Mesenchymal stem cell (in vitro differentiated cells and primary cell): ENCODE results near the gene DAND5.
A peak's percentile ranks its signal among the peaks of the same experiment; 100 is the strongest.
"Not testable (repeated sequence)": the region's sequence is repeated elsewhere in the genome, so short reads cannot be mapped to it uniquely, and the experiment has no call there.

Source experiments
- DNase-seq: peaks from one replicate; pipeline ENCODE4 v3.0.0-alpha.2; 2013
- H2AFZ ChIP-seq: one replicate; pipeline ENCODE4 v1.6.1; 2013; ENCODE audit warnings: low read depth, mild to moderate bottlenecking, control low read depth, inconsistent platforms, low read length, moderate library complexity
- H2AK5ac ChIP-seq: 2 replicates; pipeline ENCODE4 v1.6.1; 2013; ENCODE audit warnings: low read length, moderate library complexity, mild to moderate bottlenecking, inconsistent platforms; ENCODE audit not compliant: severe bottlenecking
- H2BK120ac ChIP-seq: one replicate; pipeline ENCODE4 v1.6.1; 2013; ENCODE audit warnings: low read depth, mild to moderate bottlenecking, inconsistent platforms, low read length, moderate library complexity
- H2BK12ac ChIP-seq, 2 experiments: one replicate each; pipeline ENCODE4 v1.6.1; 2013; ENCODE audit warnings: inconsistent platforms in 2 of 2, low read length in 2 of 2, mild to moderate bottlenecking in 2 of 2, moderate library complexity in 2 of 2, control low read depth in 1 of 2
- H2BK15ac ChIP-seq: one replicate; pipeline ENCODE4 v1.6.1; 2013; ENCODE audit warnings: mild to moderate bottlenecking, low read depth, inconsistent platforms; ENCODE audit not compliant: poor library complexity, severe bottlenecking
- H2BK5ac ChIP-seq: 2 replicates; pipeline ENCODE4 v1.6.1; 2013; ENCODE audit warnings: low read depth, mild to moderate bottlenecking, low read length, control low read depth, inconsistent platforms; ENCODE audit not compliant: poor library complexity, severe bottlenecking
- H3K14ac ChIP-seq, 2 experiments: one replicate each; pipeline ENCODE4 v1.6.1; 2013; ENCODE audit warnings: inconsistent platforms in 2 of 2, low read length in 2 of 2, control low read depth in 1 of 2, mild to moderate bottlenecking in 1 of 2, moderate library complexity in 1 of 2
- H3K18ac ChIP-seq, 2 experiments: one replicate each; pipeline ENCODE4 v1.6.1; 2013; ENCODE audit warnings: inconsistent platforms in 2 of 2, low read length in 2 of 2, control low read depth in 1 of 2, low read depth in 1 of 2, mild to moderate bottlenecking in 1 of 2
- H3K23ac ChIP-seq, 2 experiments: one replicate each; pipeline ENCODE4 v1.6.1; 2013; ENCODE audit warnings: inconsistent platforms in 2 of 2, low read length in 2 of 2, mild to moderate bottlenecking in 2 of 2, moderate library complexity in 2 of 2, control low read depth in 1 of 2
- H3K27ac ChIP-seq: 2 replicates; pipeline ENCODE4 v1.5.1; 2013; ENCODE audit warnings: mild to moderate bottlenecking, moderate library complexity, low read length, control low read depth, inconsistent platforms; ENCODE audit not compliant: poor library complexity, severe bottlenecking
- H3K27me3 ChIP-seq, 2 experiments: 2 replicates each; pipeline versions ENCODE4 v1.6.1 to v1.7.0; 2013; ENCODE audit warnings: low read length in 2 of 2, mild to moderate bottlenecking in 2 of 2, moderate library complexity in 2 of 2, control low read depth in 1 of 2, inconsistent platforms in 1 of 2; ENCODE audit not compliant: control insufficient read depth in 1 of 2, insufficient read depth in 1 of 2
- H3K36me3 ChIP-seq, 2 experiments: 2 replicates each; pipeline versions ENCODE4 v1.6.1 to v1.7.0; 2013; ENCODE audit warnings: low read length in 2 of 2, control low read depth in 1 of 2, inconsistent platforms in 1 of 2, low read depth in 1 of 2, mild to moderate bottlenecking in 1 of 2; ENCODE audit not compliant: insufficient read depth in 2 of 2, control insufficient read depth in 1 of 2
- H3K4ac ChIP-seq, 2 experiments: one replicate each; pipeline ENCODE4 v1.6.1; 2013; ENCODE audit warnings: inconsistent platforms in 2 of 2, low read length in 2 of 2, mild to moderate bottlenecking in 2 of 2, moderate library complexity in 2 of 2, control low read depth in 1 of 2, low read depth in 1 of 2
- H3K4me1 ChIP-seq: 2 replicates; pipeline ENCODE4 v1.6.1; 2013; ENCODE audit warnings: low read depth, low read length, control low read depth; ENCODE audit not compliant: control insufficient read depth, insufficient read depth
- H3K4me2 ChIP-seq: 2 replicates; pipeline ENCODE4 v1.6.1; 2013; ENCODE audit warnings: low read length, mild to moderate bottlenecking, inconsistent platforms; ENCODE audit not compliant: poor library complexity, severe bottlenecking
- H3K4me3 ChIP-seq, 2 experiments: 2 replicates each; pipeline versions ENCODE4 v1.5.1 to v1.7.0; 2013; ENCODE audit warnings: low read length in 2 of 2, mild to moderate bottlenecking in 2 of 2, control low read depth in 1 of 2, low read depth in 1 of 2; ENCODE audit not compliant: insufficient read depth in 1 of 2
- H3K79me1 ChIP-seq: replicated peaks from 2 replicates; pipeline ENCODE4 v1.6.1; 2013; ENCODE audit warnings: mild to moderate bottlenecking, control low read depth, low read length, inconsistent platforms; ENCODE audit not compliant: poor library complexity, severe bottlenecking
- H3K9ac ChIP-seq: 2 replicates; pipeline ENCODE4 v1.7.0; 2013; ENCODE audit warnings: mild to moderate bottlenecking, low read length, moderate library complexity
- H3K9me3 ChIP-seq: 2 replicates; pipeline ENCODE4 v1.7.0; 2013; ENCODE audit warnings: mild to moderate bottlenecking, low read length; ENCODE audit not compliant: control insufficient read depth
- H4K8ac ChIP-seq: one replicate; pipeline ENCODE4 v1.6.1; 2013; ENCODE audit warnings: inconsistent platforms, mild to moderate bottlenecking, low read length, moderate library complexity
- H4K91ac ChIP-seq: one replicate; pipeline ENCODE4 v1.6.1; 2013; ENCODE audit warnings: mild to moderate bottlenecking, low read length, inconsistent platforms
- WGBS: methylation state at CpG from one replicate; pipeline ENCODE4 v1.1.7; 2013; ENCODE audit warnings: mixed read lengths; 5-methylcytosine and 5-hydroxymethylcytosine counted together

Gene DAND5

GRCh38 chr19:12955575-12955974 is 13.8 kb upstream of the DAND5 start:
- WGBS, result 94% methylated on average over 6 of the region's 9 CpGs
- H3K9me3 ChIP-seq, H2AFZ ChIP-seq, H3K18ac ChIP-seq, H2BK15ac ChIP-seq, H3K27me3 ChIP-seq, H3K27ac ChIP-seq, DNase-seq, H4K8ac ChIP-seq, H2BK5ac ChIP-seq, H3K14ac ChIP-seq, H2AK5ac ChIP-seq, H4K91ac ChIP-seq, H3K23ac ChIP-seq, H3K4ac ChIP-seq, H3K79me1 ChIP-seq, H2BK12ac ChIP-seq, H2BK120ac ChIP-seq: not testable (repeated sequence)
- Histone ChIP-seq H3K4me3 (peak overlapping the region in 1 of 2 experiments; percentile 93), H3K4me1 (peaks cover 15% of the 10 kb centered on the region), H3K36me3 (peaks cover 39 to 43% of the 10 kb centered on the region in 2 experiments), H3K9ac (peak overlapping the region; percentile 91), H3K4me2 (peak overlapping the region; percentile 34)

- H3K4me3 ChIP-seq, result peak overlapping the region; percentile 92 to 93
- H2BK15ac ChIP-seq, result no peak overlapping the region
- H3K27me3 ChIP-seq, result no peaks in the 10 kb centered on the region
- WGBS, result 77% methylated on average over 12 of the region's 12 CpGs
- H3K14ac ChIP-seq, result no peak overlapping the region
- no peak overlapping the region for H2BK5ac ChIP-seq
- peak overlapping the region; percentile 34 for H3K4me2 ChIP-seq
- H4K91ac ChIP-seq, result no peak overlapping the region
- no peak overlapping the region for H3K27ac ChIP-seq
- H2AK5ac ChIP-seq, result no peak overlapping the region
- H2AFZ ChIP-seq, result no peak overlapping the region
- H3K9me3 ChIP-seq, result no peaks in the 10 kb centered on the region
- H2BK120ac ChIP-seq, result no peak overlapping the region
- peaks cover 15% of the 10 kb centered on the region for H3K4me1 ChIP-seq
- peak overlapping the region in 1 of 2 experiments; percentile 9 for H3K4ac ChIP-seq
- H3K23ac ChIP-seq, result no peak overlapping the region
- H3K18ac ChIP-seq, result no peak overlapping the region
- no peak overlapping the region for H4K8ac ChIP-seq
- peak overlapping the region; percentile 91 for H3K9ac ChIP-seq
- peaks cover 35 to 39% of the 10 kb centered on the region in 2 experiments for H3K36me3 ChIP-seq
- H2BK12ac ChIP-seq, result no peak overlapping the region
- peaks cover 5% of the 10 kb centered on the region for H3K79me1 ChIP-seq
- DNase-seq, result no peak
Observed at GRCh38 chr19:12955996-12956395, 13.4 kb upstream of the DAND5 start.

GRCh38 chr19:12956446-12957388 is 12.7 kb upstream of the DAND5 start, which contains the start of gene GADD45GIP1:
Gene GADD45GIP1 (minus strand): TSS chr19:12957223. CDS start chr19:12957212, 11 bp downstream.
- H3K79me1 ChIP-seq, result peaks cover 3% of the 10 kb centered on the region
- WGBS, result 6% methylated on average over 69 of the region's 84 CpGs
- H3K4me3 ChIP-seq, result peak within 1 kb of the TSS; percentile 92 to 93

GRCh38 chr19:12957389-12957952 is 11.9 kb upstream of the DAND5 start:
- peaks cover 15% of the 10 kb centered on the region for H3K4me1 ChIP-seq
- peak overlapping the region in 1 of 2 experiments; percentile 93 for H3K4me3 ChIP-seq
- H3K14ac ChIP-seq, H4K91ac ChIP-seq, H2AFZ ChIP-seq, H2BK120ac ChIP-seq, H2BK12ac ChIP-seq, H3K27ac ChIP-seq, H3K9me3 ChIP-seq, H3K4ac ChIP-seq, H3K79me1 ChIP-seq, H2BK15ac ChIP-seq, H3K4me2 ChIP-seq, H3K23ac ChIP-seq, H2AK5ac ChIP-seq, DNase-seq, H3K18ac ChIP-seq, H3K27me3 ChIP-seq, H2BK5ac ChIP-seq: not testable (repeated sequence)
- peaks cover 20 to 25% of the 10 kb centered on the region in 2 experiments for H3K36me3 ChIP-seq
- H4K8ac ChIP-seq, result peak overlapping the region; percentile 81
- WGBS, result 82% methylated on average over 25 of the region's 31 CpGs
- H3K9ac ChIP-seq, result peak overlapping the region; percentile 91

More at GRCh38 chr19:12956446-12957388, 12.7 kb upstream of the DAND5 start, which contains the start of gene GADD45GIP1:
- Histone ChIP-seq H2AFZ (peak within 1 kb of the TSS; percentile 87), H3K9ac (peak within 1 kb of the TSS; percentile 91), H3K4me2 (peak within 1 kb of the TSS; percentile 35), H2BK15ac (peak within 1 kb of the TSS; percentile 84), H3K18ac (peak within 1 kb of the TSS; percentile 91 to 94), H3K23ac (peak within 1 kb of the TSS in 1 of 2 experiments; percentile 63), H3K4me1 (peaks cover 15% of the 10 kb centered on the region), H2BK120ac (peak within 1 kb of the TSS; percentile 90), H3K27ac (peak within 1 kb of the TSS; percentile 11), H2AK5ac (peak within 1 kb of the TSS; percentile 49), H3K27me3 (no peaks in the 10 kb centered on the region), H3K14ac (peak within 1 kb of the TSS; percentile 87 to 96), H2BK5ac (peak within 1 kb of the TSS; percentile 90), H4K91ac (peak within 1 kb of the TSS; percentile 65), H3K36me3 (peaks cover 28 to 32% of the 10 kb centered on the region in 2 experiments), H3K4ac (peak within 1 kb of the TSS; percentile 49 to 90), H3K9me3 (no peaks in the 10 kb centered on the region), H4K8ac (peak within 1 kb of the TSS; percentile 81), H2BK12ac (no peak within 1 kb of the TSS)
- DNase-seq, result peak; percentile 70
